Tibial nerve (tissue), 3 donors: ENCODE measurements around the gene AKT3.

ENCODE experiments used
- POLR2A ChIP-seq, 2 donors: fragments of 450-650 bp; IDR thresholded peaks; one replicate each; pipeline ENCODE4 v1.6.1; 2017; ENCODE audit warnings: antibody characterized with exemption in 2 of 2, mild to moderate bottlenecking in 2 of 2, moderate library complexity in 2 of 2
- TF ChIP-seq, protein P1 (sequence below), 5 experiments: fragments of 200-600 bp in 3 of 5; fragments of 450-650 bp in 2 of 5; sonication (generic) in 3 of 5; IDR thresholded peaks; one replicate each; pipeline ENCODE4 v1.5.1; 2016 to 2019; ENCODE audit warnings: antibody characterized with exemption in 5 of 5, mild to moderate bottlenecking in 3 of 5, moderate library complexity in 2 of 5

DNA sequence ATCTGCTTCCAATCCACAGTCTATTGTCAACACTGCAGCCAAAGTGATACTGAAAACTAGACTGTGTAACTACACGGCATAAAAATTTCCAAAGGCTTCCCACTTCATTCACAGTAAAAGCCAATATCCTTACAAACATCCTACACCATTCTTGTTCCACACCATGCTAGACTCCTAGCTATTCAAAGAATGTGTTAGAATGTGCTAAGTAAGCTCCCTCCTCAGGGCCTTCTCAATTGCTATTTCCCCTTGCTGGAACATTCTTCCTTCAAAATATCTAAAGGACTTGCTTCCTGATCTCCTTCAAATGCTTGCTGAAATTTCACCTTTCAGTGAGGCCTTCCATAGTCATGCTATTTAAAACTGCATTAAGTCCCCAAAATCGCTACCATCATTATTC lies 228.1 kb downstream of the AKT3 start:
- TF ChIP-seq, protein P1, sequence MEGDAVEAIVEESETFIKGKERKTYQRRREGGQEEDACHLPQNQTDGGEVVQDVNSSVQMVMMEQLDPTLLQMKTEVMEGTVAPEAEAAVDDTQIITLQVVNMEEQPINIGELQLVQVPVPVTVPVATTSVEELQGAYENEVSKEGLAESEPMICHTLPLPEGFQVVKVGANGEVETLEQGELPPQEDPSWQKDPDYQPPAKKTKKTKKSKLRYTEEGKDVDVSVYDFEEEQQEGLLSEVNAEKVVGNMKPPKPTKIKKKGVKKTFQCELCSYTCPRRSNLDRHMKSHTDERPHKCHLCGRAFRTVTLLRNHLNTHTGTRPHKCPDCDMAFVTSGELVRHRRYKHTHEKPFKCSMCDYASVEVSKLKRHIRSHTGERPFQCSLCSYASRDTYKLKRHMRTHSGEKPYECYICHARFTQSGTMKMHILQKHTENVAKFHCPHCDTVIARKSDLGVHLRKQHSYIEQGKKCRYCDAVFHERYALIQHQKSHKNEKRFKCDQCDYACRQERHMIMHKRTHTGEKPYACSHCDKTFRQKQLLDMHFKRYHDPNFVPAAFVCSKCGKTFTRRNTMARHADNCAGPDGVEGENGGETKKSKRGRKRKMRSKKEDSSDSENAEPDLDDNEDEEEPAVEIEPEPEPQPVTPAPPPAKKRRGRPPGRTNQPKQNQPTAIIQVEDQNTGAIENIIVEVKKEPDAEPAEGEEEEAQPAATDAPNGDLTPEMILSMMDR (IDR thresholded peaks at IDR 0.05) = no peak
- TF ChIP-seq POLR2A (IDR thresholded peaks at IDR 0.05) = no peak
